Trophoblast cell (in vitro differentiated cells and primary cell): ENCODE results near the gene SIRT6.
"Not testable (repeated sequence)": the region's sequence is repeated elsewhere in the genome, so short reads cannot be mapped to it uniquely, and the experiment has no call there.

Experiments used
- DNase-seq, 2 donors: peaks; one replicate each; pipeline ENCODE4 v3.0.0-alpha.2; 2016
- H2AFZ ChIP-seq: 2 replicates; pipeline ENCODE4 v1.6.1; 2013; ENCODE audit warnings: low read length, moderate library complexity, mild to moderate bottlenecking; ENCODE audit not compliant: insufficient read depth, poor library complexity
- H2AK5ac ChIP-seq: 2 replicates; pipeline ENCODE4 v1.6.1; 2013; ENCODE audit warnings: mild to moderate bottlenecking, low read length
- H2BK120ac ChIP-seq: 2 replicates; pipeline ENCODE4 v1.6.1; 2013; ENCODE audit warnings: low read length, mild to moderate bottlenecking, moderate library complexity; ENCODE audit not compliant: insufficient read depth, poor library complexity
- H2BK12ac ChIP-seq: 2 replicates; pipeline ENCODE4 v1.6.1; 2013; ENCODE audit warnings: mild to moderate bottlenecking, low read length, moderate library complexity
- H2BK5ac ChIP-seq: 2 replicates; pipeline ENCODE4 v1.6.1; 2013; ENCODE audit warnings: low read length, low read depth, moderate library complexity, mild to moderate bottlenecking; ENCODE audit not compliant: poor library complexity
- H3K14ac ChIP-seq: 2 replicates; pipeline ENCODE4 v1.6.1; 2013; ENCODE audit warnings: mild to moderate bottlenecking, low read length
- H3K18ac ChIP-seq: 2 replicates; pipeline ENCODE4 v1.6.1; 2013; ENCODE audit warnings: mild to moderate bottlenecking, low read length
- H3K23ac ChIP-seq: 2 replicates; pipeline ENCODE4 v1.6.1; 2013; ENCODE audit warnings: low read length
- H3K27ac ChIP-seq: 2 replicates; pipeline ENCODE4 v1.5.1; 2013; ENCODE audit warnings: low read depth, mild to moderate bottlenecking, inconsistent platforms, low read length, moderate library complexity
- H3K27me3 ChIP-seq: 2 replicates; pipeline ENCODE4 v1.6.1; 2013; ENCODE audit warnings: inconsistent platforms, mild to moderate bottlenecking, low read length, moderate library complexity; ENCODE audit not compliant: insufficient read depth
- H3K36me3 ChIP-seq, 2 experiments: 1 replicate in 1 of 2; 2 replicates in 1 of 2; pipeline ENCODE4 v1.6.1; 2013; ENCODE audit warnings: low read length in 2 of 2, mild to moderate bottlenecking in 2 of 2, moderate library complexity in 1 of 2; ENCODE audit not compliant: insufficient read depth in 2 of 2, control insufficient read depth in 1 of 2
- H3K4ac ChIP-seq: 2 replicates; pipeline ENCODE4 v1.6.1; 2013; ENCODE audit warnings: low read depth, mild to moderate bottlenecking, low read length, moderate library complexity
- H3K4me1 ChIP-seq, 2 experiments: 1 replicate in 1 of 2; 2 replicates in 1 of 2; pipeline ENCODE4 v1.6.1; 2013; ENCODE audit warnings: low read length in 2 of 2, mild to moderate bottlenecking in 2 of 2, moderate library complexity in 1 of 2; ENCODE audit not compliant: insufficient read depth in 2 of 2, control insufficient read depth in 1 of 2
- H3K4me2 ChIP-seq: 2 replicates; pipeline ENCODE4 v1.6.1; 2013; ENCODE audit warnings: inconsistent platforms, mild to moderate bottlenecking, low read length, moderate library complexity
- H3K4me3 ChIP-seq: 2 replicates; pipeline ENCODE4 v1.5.1; 2013; ENCODE audit warnings: mild to moderate bottlenecking, low read depth, low read length, inconsistent platforms
- H3K79me1 ChIP-seq: one replicate; pipeline ENCODE4 v1.6.1; 2013; ENCODE audit warnings: low read length
- H3K79me2 ChIP-seq: 2 replicates; pipeline ENCODE4 v1.6.1; 2013; ENCODE audit warnings: low read length, mild to moderate bottlenecking; ENCODE audit not compliant: control insufficient read depth, insufficient read depth, poor library complexity
- H3K9ac ChIP-seq: 2 replicates; pipeline ENCODE4 v1.6.1; 2013; ENCODE audit warnings: mild to moderate bottlenecking, low read length
- H3K9me3 ChIP-seq: 2 replicates; pipeline ENCODE4 v1.6.1; 2013; ENCODE audit warnings: low read depth, mild to moderate bottlenecking, control low read depth, inconsistent platforms, low read length; ENCODE audit not compliant: insufficient read depth
- H4K12ac ChIP-seq: 2 replicates; pipeline ENCODE4 v1.6.1; 2013; ENCODE audit warnings: low read depth, mild to moderate bottlenecking, low read length, moderate library complexity
- H4K8ac ChIP-seq: 2 replicates; pipeline ENCODE4 v1.6.1; 2013; ENCODE audit warnings: low read depth, mild to moderate bottlenecking, low read length, moderate library complexity
- H4K91ac ChIP-seq: one replicate; pipeline ENCODE4 v1.6.1; 2013; ENCODE audit warnings: low read depth, mild to moderate bottlenecking, low read length, moderate library complexity
- WGBS: extraction: QIAGEN DNeasy Blood & Tissue Kit; methylation state at CpG from one replicate; pipeline ENCODE4 v1.1.7; 2013; ENCODE audit warnings: missing lambda C conversion rate; ENCODE audit not compliant: insufficient read length, insufficient coverage; ENCODE audit errors: extremely low coverage; 5-methylcytosine and 5-hydroxymethylcytosine counted together

The SIRT6 gene

DNA sequence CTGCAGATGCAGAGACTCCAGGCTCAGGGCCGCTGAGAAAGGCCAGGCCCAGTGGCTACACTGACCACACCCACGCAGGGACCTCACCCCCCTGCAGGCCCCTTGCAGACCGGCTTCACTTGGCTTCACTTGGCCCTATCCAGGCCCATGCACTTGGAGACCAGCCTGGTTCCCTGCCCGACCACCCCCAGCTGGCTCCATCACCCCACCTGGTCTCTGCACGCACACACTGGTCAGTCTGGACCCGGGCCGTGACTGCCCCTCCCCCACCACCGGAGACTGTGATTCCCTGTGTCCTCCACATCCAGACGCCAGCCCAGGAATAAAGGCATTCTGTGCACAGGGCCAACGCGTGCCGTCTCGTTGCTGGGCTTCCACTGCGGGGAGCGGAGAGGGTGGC, 42.1 kb upstream of the SIRT6 start:
- no peak overlapping the region for H4K12ac ChIP-seq
- no peak overlapping the region for H3K23ac ChIP-seq
- H4K8ac ChIP-seq = no peak overlapping the region
- H3K4me3 ChIP-seq = no peak overlapping the region
- H3K27ac ChIP-seq = no peak overlapping the region
- H3K14ac ChIP-seq = no peak overlapping the region
- no peak overlapping the region for H3K4ac ChIP-seq
- H4K91ac ChIP-seq = no peak overlapping the region
- H2BK120ac ChIP-seq = no peak overlapping the region
- H2AFZ ChIP-seq = no peak overlapping the region
- H3K79me1 ChIP-seq = peaks cover 2% of the 10 kb centered on the region
- no peaks in the 10 kb centered on the region for H3K27me3 ChIP-seq
- no peak overlapping the region for H2BK12ac ChIP-seq
- no peak overlapping the region for H3K18ac ChIP-seq
- peaks cover 6 to 9% of the 10 kb centered on the region in 2 experiments for H3K4me1 ChIP-seq
- H3K36me3 ChIP-seq = no peaks in the 10 kb centered on the region
- H2BK5ac ChIP-seq = no peak overlapping the region
- no peaks in the 10 kb centered on the region for H3K79me2 ChIP-seq
- no peaks in the 10 kb centered on the region for H3K9me3 ChIP-seq
- WGBS = no CpG with 5 or more reads among the region's 15 CpGs
- DNase-seq = no peak
- H2AK5ac ChIP-seq = no peak overlapping the region
- H3K4me2 ChIP-seq = no peak overlapping the region
- no peak overlapping the region for H3K9ac ChIP-seq

DNA sequence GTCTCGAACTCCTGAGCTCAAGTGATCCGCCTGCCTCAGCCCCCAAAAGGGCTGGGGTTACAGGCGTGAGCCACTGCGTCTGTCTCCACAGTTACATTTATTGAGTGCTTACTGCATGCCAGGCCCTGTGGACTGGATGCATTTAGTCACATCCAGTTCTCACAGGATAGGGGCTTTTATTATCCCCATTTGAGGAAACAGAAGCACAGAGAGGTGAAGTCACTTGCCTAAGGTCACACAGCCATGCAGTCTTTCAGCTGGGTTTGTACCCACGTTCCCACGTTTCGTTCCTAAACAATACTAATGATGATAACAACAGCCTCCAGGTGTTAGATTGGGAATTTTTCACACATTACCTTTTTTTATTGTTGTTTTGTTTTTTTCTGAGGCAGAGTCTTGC, 37.8 kb upstream of the SIRT6 start:
- H2BK120ac ChIP-seq = no peak overlapping the region
- no CpG with 5 or more reads among the region's 7 CpGs for WGBS
- H3K4me2 ChIP-seq = no peak overlapping the region
- H3K79me2 ChIP-seq = no peaks in the 10 kb centered on the region
- H2AFZ ChIP-seq = no peak overlapping the region
- no peak overlapping the region for H2AK5ac ChIP-seq
- no peak overlapping the region for H3K23ac ChIP-seq
- peak; percentile 17 to 31 for DNase-seq
- no peak overlapping the region for H3K4me3 ChIP-seq
- H3K27ac ChIP-seq = no peak overlapping the region
- no peak overlapping the region for H2BK12ac ChIP-seq
- H3K4me1 ChIP-seq = peaks cover 0 to 2% of the 10 kb centered on the region in 2 experiments
- no peak overlapping the region for H4K91ac ChIP-seq
- H2BK5ac ChIP-seq = no peak overlapping the region
- H3K9ac ChIP-seq = no peak overlapping the region
- H3K27me3 ChIP-seq = no peaks in the 10 kb centered on the region
- H3K36me3 ChIP-seq = no peaks in the 10 kb centered on the region
- H3K18ac ChIP-seq = no peak overlapping the region
- H4K8ac ChIP-seq = no peak overlapping the region
- H3K4ac ChIP-seq = no peak overlapping the region
- no peaks in the 10 kb centered on the region for H3K79me1 ChIP-seq
- no peak overlapping the region for H3K14ac ChIP-seq
- peaks cover 2% of the 10 kb centered on the region for H3K9me3 ChIP-seq
- no peak overlapping the region for H4K12ac ChIP-seq

DNA sequence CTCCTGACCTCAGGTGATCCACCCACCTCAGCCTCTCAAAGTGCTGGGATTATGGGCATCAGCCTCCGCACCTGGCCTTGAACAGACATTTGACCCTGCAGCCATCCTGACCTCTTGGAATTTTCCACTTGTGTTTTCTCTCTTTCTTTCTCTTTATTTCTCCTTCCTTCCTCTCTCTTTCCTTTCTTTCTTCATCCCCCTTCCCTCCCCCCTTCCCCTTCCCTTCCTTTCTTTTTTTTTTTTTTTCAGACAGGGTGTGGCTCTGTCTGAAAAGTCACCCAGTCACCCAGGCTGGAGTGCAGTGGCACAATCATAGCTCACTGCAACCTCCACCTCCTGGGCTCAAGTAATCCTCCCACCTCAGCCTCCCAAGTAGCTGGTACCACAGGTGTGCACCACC, 36.2 kb upstream of the SIRT6 start:
- H2BK120ac ChIP-seq, H3K9me3 ChIP-seq, H3K4me2 ChIP-seq, H3K79me2 ChIP-seq, DNase-seq, H3K27ac ChIP-seq, H3K9ac ChIP-seq, H3K14ac ChIP-seq, H2BK5ac ChIP-seq, H3K79me1 ChIP-seq, H3K4ac ChIP-seq, H3K27me3 ChIP-seq, H2AFZ ChIP-seq, H4K91ac ChIP-seq, H3K36me3 ChIP-seq, H4K12ac ChIP-seq, H4K8ac ChIP-seq, H3K18ac ChIP-seq, H3K23ac ChIP-seq, H2AK5ac ChIP-seq, H3K4me1 ChIP-seq, H3K4me3 ChIP-seq, H2BK12ac ChIP-seq: not testable (repeated sequence)
- no CpG with 5 or more reads among the region's 1 CpG for WGBS

GRCh38 chr19:4217429-4218264, 35.3 kb upstream of the SIRT6 start:
- no CpG with 5 or more reads among the region's 81 CpGs for WGBS
- H3K14ac ChIP-seq = no peak overlapping the region
- H3K4me1 ChIP-seq = no peaks in the 10 kb centered on the region
- H3K18ac ChIP-seq = no peak overlapping the region
- H2BK12ac ChIP-seq = no peak overlapping the region
- H3K79me1 ChIP-seq = no peaks in the 10 kb centered on the region
- H4K91ac ChIP-seq = no peak overlapping the region
- no peaks in the 10 kb centered on the region for H3K36me3 ChIP-seq
- H2AK5ac ChIP-seq = no peak overlapping the region
- H4K12ac ChIP-seq = no peak overlapping the region
- no peak for DNase-seq
- H2BK5ac ChIP-seq = no peak overlapping the region
- H3K9ac ChIP-seq = no peak overlapping the region
- no peak overlapping the region for H3K4me2 ChIP-seq
- H3K9me3 ChIP-seq = peaks cover 2% of the 10 kb centered on the region
- H3K27ac ChIP-seq = no peak overlapping the region
- H3K23ac ChIP-seq = no peak overlapping the region
- H2BK120ac ChIP-seq = no peak overlapping the region
- H3K27me3 ChIP-seq = no peaks in the 10 kb centered on the region
- no peak overlapping the region for H2AFZ ChIP-seq
- H3K4me3 ChIP-seq = no peak overlapping the region
- H4K8ac ChIP-seq = no peak overlapping the region
- no peaks in the 10 kb centered on the region for H3K79me2 ChIP-seq
- H3K4ac ChIP-seq = no peak overlapping the region
